Liver (tissue), 9 donors: ENCODE data around the gene HPCAL1. TPM values are rescaled to one million over a fixed set of nuclear protein-coding genes. Genes with fewer than 3 reads are reported as not detected.

Source experiments
- DNase-seq: peaks from one replicate; pipeline ENCODE4 v3.0.0-alpha.2; 2017; ENCODE audit warnings: low spot score
- H3K27ac ChIP-seq, 2 donors: one replicate each; pipeline ENCODE4 v1.7.0; 2013; ENCODE audit warnings: inconsistent platforms in 2 of 2, low read length in 2 of 2, control low read depth in 1 of 2, low read depth in 1 of 2, mild to moderate bottlenecking in 1 of 2
- H3K27me3 ChIP-seq, 4 donors: one replicate each; pipeline versions ENCODE4 v1.6.1 to v1.7.0; 2013; ENCODE audit warnings: low read length in 3 of 4, inconsistent platforms in 1 of 4, mild to moderate bottlenecking in 1 of 4, moderate library complexity in 1 of 4; ENCODE audit not compliant: control insufficient read depth in 4 of 4, insufficient read depth in 4 of 4
- H3K36me3 ChIP-seq, 4 donors: one replicate each; pipeline versions ENCODE4 v1.6.1 to v1.7.0; 2013; ENCODE audit warnings: low read length in 3 of 4, mild to moderate bottlenecking in 3 of 4, low read depth in 1 of 4, moderate library complexity in 1 of 4; ENCODE audit not compliant: control insufficient read depth in 4 of 4, insufficient read depth in 3 of 4
- H3K4me1 ChIP-seq, 4 donors: one replicate each; pipeline versions ENCODE4 v1.6.1 to v1.7.0; 2013; ENCODE audit warnings: low read length in 3 of 4, mild to moderate bottlenecking in 3 of 4, moderate library complexity in 1 of 4; ENCODE audit not compliant: control insufficient read depth in 4 of 4, insufficient read depth in 4 of 4
- H3K4me3 ChIP-seq, 3 donors: one replicate each; pipeline versions ENCODE4 v1.6.1 to v1.7.0; 2013; ENCODE audit warnings: low read length in 3 of 3, control low read depth in 1 of 3, low read depth in 1 of 3, mild to moderate bottlenecking in 1 of 3
- H3K9ac ChIP-seq, 2 donors: one replicate each; pipeline ENCODE4 v1.7.0; 2013; ENCODE audit warnings: low read length in 2 of 2, mild to moderate bottlenecking in 2 of 2, moderate library complexity in 2 of 2, control low read depth in 1 of 2, low read depth in 1 of 2
- H3K9me3 ChIP-seq, 4 donors: one replicate each; pipeline versions ENCODE4 v1.6.1 to v1.7.0; 2013; ENCODE audit warnings: low read length in 3 of 4; ENCODE audit not compliant: control insufficient read depth in 4 of 4
- ATF3 ChIP-seq: IDR thresholded peaks from 2 replicates; pipeline ENCODE4 v1.6.1; 2016; ENCODE audit warnings: antibody characterized with exemption
- CTCF ChIP-seq: fragments of 150-350 bp; IDR thresholded peaks from 2 replicates; pipeline ENCODE4 v1.5.1; 2017; ENCODE audit warnings: improper control_type of control experiment, low read depth, low read length; ENCODE audit not compliant: missing input control
- EGR1 ChIP-seq, 2 donors: IDR thresholded peaks; 2 replicates each; pipeline ENCODE4 v1.6.1; 2016 to 2018; ENCODE audit warnings: antibody characterized with exemption in 2 of 2, low read depth in 2 of 2
- FOXA1 ChIP-seq: IDR thresholded peaks from 2 replicates; pipeline ENCODE4 v1.6.1; 2016; ENCODE audit warnings: antibody characterized with exemption
- FOXA2 ChIP-seq: IDR thresholded peaks from 2 replicates; pipeline ENCODE4 v1.6.1; 2016; ENCODE audit warnings: antibody characterized with exemption
- GABPA ChIP-seq, 2 donors: IDR thresholded peaks in 1 of 2; conservative IDR thresholded peaks in 1 of 2; 2 replicates each; pipeline ENCODE4 v1.6.1; 2016; ENCODE audit warnings: antibody characterized with exemption in 2 of 2, mild to moderate bottlenecking in 1 of 2, moderate library complexity in 1 of 2
- HNF4A ChIP-seq, 2 donors: conservative IDR thresholded peaks; 2 replicates each; pipeline ENCODE4 v1.6.1; 2016; ENCODE audit warnings: antibody characterized with exemption in 2 of 2, mild to moderate bottlenecking in 2 of 2
- HNF4G ChIP-seq: IDR thresholded peaks from 2 replicates; pipeline ENCODE4 v1.6.1; 2016; ENCODE audit warnings: antibody characterized with exemption
- JUND ChIP-seq, 2 donors: IDR thresholded peaks; 2 replicates each; pipeline ENCODE4 v1.6.1; 2016; ENCODE audit warnings: antibody characterized with exemption in 2 of 2
- MAX ChIP-seq: IDR thresholded peaks from 2 replicates; pipeline ENCODE4 v1.6.1; 2016; ENCODE audit warnings: antibody characterized with exemption
- NR2F2 ChIP-seq: IDR thresholded peaks from 2 replicates; pipeline ENCODE4 v1.6.1; 2016; ENCODE audit warnings: antibody characterized with exemption
- RAD21 ChIP-seq, 2 donors: IDR thresholded peaks; 2 replicates each; pipeline ENCODE4 v1.6.1; 2016; ENCODE audit warnings: antibody characterized with exemption in 2 of 2, mild to moderate bottlenecking in 2 of 2
- REST ChIP-seq: IDR thresholded peaks from 2 replicates; pipeline ENCODE4 v1.6.1; 2016; ENCODE audit warnings: antibody characterized with exemption, mild to moderate bottlenecking
- RXRA ChIP-seq, 2 donors: IDR thresholded peaks; 2 replicates each; pipeline ENCODE4 v1.6.1; 2017 to 2018; ENCODE audit warnings: antibody characterized with exemption in 2 of 2, mild to moderate bottlenecking in 1 of 2
- SP1 ChIP-seq: IDR thresholded peaks from 2 replicates; pipeline ENCODE4 v1.6.1; 2018; ENCODE audit warnings: antibody characterized with exemption, mild to moderate bottlenecking
- TAF1 ChIP-seq: conservative IDR thresholded peaks from 2 replicates; pipeline ENCODE4 v1.6.1; 2016; ENCODE audit warnings: antibody characterized with exemption, mild to moderate bottlenecking
- YY1 ChIP-seq: IDR thresholded peaks from 2 replicates; pipeline ENCODE4 v1.6.1; 2016; ENCODE audit warnings: antibody characterized with exemption, mild to moderate bottlenecking
- ZBTB33 ChIP-seq: IDR thresholded peaks from 2 replicates; pipeline ENCODE4 v1.6.1; 2016; ENCODE audit warnings: antibody characterized with exemption
- WGBS: extraction: QIAGEN DNeasy Blood & Tissue Kit; methylation state at CpG from one replicate; pipeline ENCODE4 v1.1.7; 2013; 5-methylcytosine and 5-hydroxymethylcytosine counted together
- polyA plus RNA-seq, 2 donors: library from polyadenylated mRNA; stranded (reverse) in 1 of 2; unstranded in 1 of 2; fragments of 200-250 nt in 1 of 2; fragments of >200 nt in 1 of 2; fragmentation: Nextera tagmentation in 1 of 2; extraction: Ambion mirVana in 1 of 2; gene quantifications; one replicate each; pipeline versions ENCODE4 v1.2.1 to v1.2.3, GENCODE V29; 2013 to 2015
- total RNA-seq, 2 donors: library from RNA; depleted of rRNA; stranded (reverse); fragments of >200 nt; gene quantifications; one replicate each; pipeline ENCODE4 v1.2.3, GENCODE V29; 2014
- donor health status: healthy.
- donor health status: healthy.
- donor health status: healthy.
- donor health status: healthy.
- donor health status: healthy.

HPCAL1 gene
- total and polyA plus RNA-seq, 4 donors = 17.3 to 27.9 (median 22.9) TPM

- no peaks in the 10 kb centered on the region for H3K27me3 ChIP-seq
- WGBS = 91% methylated on average over 26 of the region's 26 CpGs
- no peak overlapping the region for H3K27ac ChIP-seq
- no peaks in the 10 kb centered on the region for H3K36me3 ChIP-seq
- no peak for DNase-seq
- H3K9ac ChIP-seq = no peak overlapping the region
- TF ChIP-seq RAD21 (IDR thresholded peaks at IDR 0.05) = no peak
- TF ChIP-seq NR2F2 = no peak
- no peak for TF ChIP-seq CTCF
- no peak for TF ChIP-seq RXRA (IDR thresholded peaks at IDR 0.05)
- no peak for TF ChIP-seq FOXA2
- TF ChIP-seq HNF4G = no peak
- no peak for TF ChIP-seq JUND (IDR thresholded peaks at IDR 0.05)
- no peak for TF ChIP-seq HNF4A (conservative IDR thresholded peaks at IDR 0.05)
- no peak for TF ChIP-seq MAX
- TF ChIP-seq TAF1 = no peak
- no peak overlapping the region for H3K4me3 ChIP-seq
- no peaks in the 10 kb centered on the region for H3K9me3 ChIP-seq
- peaks cover 0 to 8% (median 2%) of the 10 kb centered on the region in 4 donors for H3K4me1 ChIP-seq
Observed at GRCh38 chr2:10264506-10265328, 38.0 kb upstream of the HPCAL1 start.

GRCh38 chr2:10265329-10266132 lies 37.2 kb upstream of the HPCAL1 start:
- H3K36me3 ChIP-seq = no peaks in the 10 kb centered on the region
- H3K9me3 ChIP-seq = no peaks in the 10 kb centered on the region
- TF ChIP-seq SP1 (no peak), RAD21 (IDR thresholded peaks at IDR 0.05) (no peak), MAX (no peak)
- no peak for DNase-seq
- WGBS = 93% methylated on average over 18 of the region's 18 CpGs
- no peak overlapping the region for H3K27ac ChIP-seq
- no peak overlapping the region for H3K9ac ChIP-seq
- no peak overlapping the region for H3K4me3 ChIP-seq
- H3K4me1 ChIP-seq = peaks cover under 1 to 7% (median 4%) of the 10 kb centered on the region in 4 donors
- H3K27me3 ChIP-seq = no peaks in the 10 kb centered on the region

- Histone ChIP-seq H3K4me3 (no peak overlapping the region), H3K27me3 (no peaks in the 10 kb centered on the region), H3K4me1 (peaks cover 4 to 14% (median 10%) of the 10 kb centered on the region in 4 donors), H3K27ac (no peak overlapping the region), H3K36me3 (no peaks in the 10 kb centered on the region), H3K9ac (no peak overlapping the region), H3K9me3 (no peaks in the 10 kb centered on the region)
- no peak for DNase-seq
- 85% methylated on average over 10 of the region's 10 CpGs for WGBS
- TF ChIP-seq GABPA (IDR thresholded peaks at IDR 0.05 in 1 of 2, conservative IDR thresholded peaks at IDR 0.05 in 1 of 2) (no peak), NR2F2 (no peak), EGR1 (IDR thresholded peaks at IDR 0.05; ENCODE audit: low read depth in 2 of 2) (no peak), YY1 (no peak), RXRA (IDR thresholded peaks at IDR 0.05) (no peak), FOXA1 (no peak), ZBTB33 (no peak), REST (no peak), JUND (IDR thresholded peaks at IDR 0.05) (no peak), HNF4A (conservative IDR thresholded peaks at IDR 0.05) (no peak), TAF1 (no peak), ATF3 (no peak), FOXA2 (no peak)
Observed at GRCh38 chr2:10266133-10266620, 36.5 kb upstream of the HPCAL1 start.
